ENCODE results near the gene HBB.

HBB gene

DNA sequence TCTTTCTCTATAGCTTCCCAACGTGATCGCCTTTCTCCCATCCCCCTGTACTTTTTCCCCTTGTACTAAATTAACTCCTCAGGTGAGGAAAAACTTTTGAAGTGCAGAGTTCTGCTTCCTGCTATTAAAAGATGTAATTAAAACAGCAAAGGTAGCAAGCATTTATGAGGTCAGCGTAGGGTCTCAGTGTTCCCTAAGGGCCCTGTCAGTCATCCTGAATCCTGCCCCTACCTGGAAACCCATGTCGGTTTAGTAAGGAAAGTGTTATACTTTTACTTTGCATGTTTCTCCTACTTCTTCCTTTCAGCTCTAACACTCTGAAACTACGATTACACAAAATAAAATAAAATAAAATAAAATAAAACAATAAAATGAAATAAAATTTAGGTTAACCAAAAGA lies 1.3 kb upstream of the HBB start:
- TF ChIP-seq, protein P1, sequence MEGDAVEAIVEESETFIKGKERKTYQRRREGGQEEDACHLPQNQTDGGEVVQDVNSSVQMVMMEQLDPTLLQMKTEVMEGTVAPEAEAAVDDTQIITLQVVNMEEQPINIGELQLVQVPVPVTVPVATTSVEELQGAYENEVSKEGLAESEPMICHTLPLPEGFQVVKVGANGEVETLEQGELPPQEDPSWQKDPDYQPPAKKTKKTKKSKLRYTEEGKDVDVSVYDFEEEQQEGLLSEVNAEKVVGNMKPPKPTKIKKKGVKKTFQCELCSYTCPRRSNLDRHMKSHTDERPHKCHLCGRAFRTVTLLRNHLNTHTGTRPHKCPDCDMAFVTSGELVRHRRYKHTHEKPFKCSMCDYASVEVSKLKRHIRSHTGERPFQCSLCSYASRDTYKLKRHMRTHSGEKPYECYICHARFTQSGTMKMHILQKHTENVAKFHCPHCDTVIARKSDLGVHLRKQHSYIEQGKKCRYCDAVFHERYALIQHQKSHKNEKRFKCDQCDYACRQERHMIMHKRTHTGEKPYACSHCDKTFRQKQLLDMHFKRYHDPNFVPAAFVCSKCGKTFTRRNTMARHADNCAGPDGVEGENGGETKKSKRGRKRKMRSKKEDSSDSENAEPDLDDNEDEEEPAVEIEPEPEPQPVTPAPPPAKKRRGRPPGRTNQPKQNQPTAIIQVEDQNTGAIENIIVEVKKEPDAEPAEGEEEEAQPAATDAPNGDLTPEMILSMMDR (IDR thresholded peaks at IDR 0.05; ENCODE audit: control insufficient read depth, insufficient read depth, low read depth, low read length, missing control alignments), result no peak
- DNase-seq (ENCODE audit: low read depth), result no peak
- no peak overlapping the region for H3K4me3 ChIP-seq (ENCODE audit: control insufficient read depth, low read depth, low read length)

DNA sequence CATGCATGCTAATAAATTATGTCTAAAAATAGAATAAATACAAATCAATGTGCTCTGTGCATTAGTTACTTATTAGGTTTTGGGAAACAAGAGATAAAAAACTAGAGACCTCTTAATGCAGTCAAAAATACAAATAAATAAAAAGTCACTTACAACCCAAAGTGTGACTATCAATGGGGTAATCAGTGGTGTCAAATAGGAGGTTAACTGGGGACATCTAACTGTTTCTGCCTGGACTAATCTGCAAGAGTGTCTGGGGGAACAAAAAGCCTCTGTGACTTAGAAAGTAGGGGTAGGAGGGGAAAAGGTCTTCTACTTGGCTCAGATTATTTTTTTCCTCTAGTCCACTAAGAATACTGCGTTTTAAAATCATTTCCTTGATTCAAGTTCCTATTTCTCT lies 810 bp upstream of the HBB start:
- TF ChIP-seq, protein P1 (IDR thresholded peaks at IDR 0.05; ENCODE audit: control insufficient read depth, insufficient read depth, low read depth, low read length, missing control alignments), result no peak
- DNase-seq (ENCODE audit: low read depth), result no peak
- no peak overlapping the region for H3K4me3 ChIP-seq (ENCODE audit: control insufficient read depth, low read depth, low read length)

DNA sequence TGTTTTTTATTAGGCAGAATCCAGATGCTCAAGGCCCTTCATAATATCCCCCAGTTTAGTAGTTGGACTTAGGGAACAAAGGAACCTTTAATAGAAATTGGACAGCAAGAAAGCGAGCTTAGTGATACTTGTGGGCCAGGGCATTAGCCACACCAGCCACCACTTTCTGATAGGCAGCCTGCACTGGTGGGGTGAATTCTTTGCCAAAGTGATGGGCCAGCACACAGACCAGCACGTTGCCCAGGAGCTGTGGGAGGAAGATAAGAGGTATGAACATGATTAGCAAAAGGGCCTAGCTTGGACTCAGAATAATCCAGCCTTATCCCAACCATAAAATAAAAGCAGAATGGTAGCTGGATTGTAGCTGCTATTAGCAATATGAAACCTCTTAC lies 1.4 kb downstream of the HBB start:
- TF ChIP-seq, protein P1 (IDR thresholded peaks at IDR 0.05; ENCODE audit: control insufficient read depth, insufficient read depth, low read depth, low read length, missing control alignments), result no peak
- no peak overlapping the region for H3K4me3 ChIP-seq (ENCODE audit: control insufficient read depth, low read depth, low read length)
- DNase-seq (ENCODE audit: low read depth), result no peak

DNA sequence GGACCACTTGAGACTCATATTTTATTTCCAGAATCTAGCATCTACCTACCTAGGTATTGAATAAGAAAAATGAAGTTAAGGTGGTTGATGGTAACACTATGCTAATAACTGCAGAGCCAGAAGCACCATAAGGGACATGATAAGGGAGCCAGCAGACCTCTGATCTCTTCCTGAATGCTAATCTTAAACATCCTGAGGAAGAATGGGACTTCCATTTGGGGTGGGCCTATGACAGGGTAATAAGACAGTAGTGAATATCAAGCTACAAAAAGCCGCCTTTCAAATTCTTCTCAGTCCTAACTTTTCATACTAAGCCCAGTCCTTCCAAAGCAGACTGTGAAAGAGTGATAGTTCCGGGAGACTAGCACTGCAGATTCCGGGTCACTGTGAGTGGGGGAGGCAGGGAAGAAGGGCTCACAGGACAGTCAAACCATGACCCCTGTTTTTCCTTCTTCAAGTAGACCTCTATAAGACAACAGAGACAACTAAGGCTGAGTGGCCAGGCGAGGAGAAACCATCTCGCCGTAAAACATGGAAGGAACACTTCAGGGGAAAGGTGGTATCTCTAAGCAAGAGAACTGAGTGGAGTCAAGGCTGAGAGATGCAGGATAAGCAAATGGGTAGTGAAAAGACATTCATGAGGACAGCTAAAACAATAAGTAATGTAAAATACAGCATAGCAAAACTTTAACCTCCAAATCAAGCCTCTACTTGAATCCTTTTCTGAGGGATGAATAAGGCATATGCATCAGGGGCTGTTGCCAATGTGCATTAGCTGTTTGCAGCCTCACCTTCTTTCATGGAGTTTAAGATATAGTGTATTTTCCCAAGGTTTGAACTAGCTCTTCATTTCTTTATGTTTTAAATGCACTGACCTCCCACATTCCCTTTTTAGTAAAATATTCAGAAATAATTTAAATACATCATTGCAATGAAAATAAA lies 2.1 kb downstream of the HBB start:
- TF ChIP-seq, protein P1 (IDR thresholded peaks at IDR 0.05; ENCODE audit: control insufficient read depth, insufficient read depth, low read depth, low read length, missing control alignments), result no peak

DNA sequence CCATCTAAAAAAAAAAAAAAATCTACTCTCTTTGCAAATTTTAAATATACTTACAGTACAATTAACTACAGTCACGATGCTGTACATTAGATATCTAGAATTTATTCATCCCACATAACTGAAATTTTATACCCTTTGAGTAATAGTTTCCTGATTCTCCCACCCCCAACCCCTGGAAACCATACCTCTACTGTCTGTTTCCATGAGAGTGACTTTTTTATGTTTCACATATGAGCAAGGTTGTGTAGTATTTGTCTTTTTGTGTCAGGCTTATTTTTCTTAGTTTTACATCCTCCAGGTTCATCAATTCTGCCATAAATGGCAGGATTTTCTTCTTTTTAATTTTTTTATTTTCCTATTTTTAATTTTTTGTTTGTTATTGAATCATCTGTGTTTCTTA lies 3.2 kb downstream of the HBB start:
- TF ChIP-seq, protein P1 (IDR thresholded peaks at IDR 0.05; ENCODE audit: control insufficient read depth, insufficient read depth, low read depth, low read length, missing control alignments), result no peak
- no peak overlapping the region for H3K4me3 ChIP-seq (ENCODE audit: control insufficient read depth, low read depth, low read length)
- no peak for DNase-seq (ENCODE audit: low read depth)

More for the DNA sequence above, 2.1 kb downstream of the HBB start:
- DNase-seq (ENCODE audit: low read depth), result no peak
- no peak overlapping the region for H3K4me3 ChIP-seq (ENCODE audit: control insufficient read depth, low read depth, low read length)

DNA sequence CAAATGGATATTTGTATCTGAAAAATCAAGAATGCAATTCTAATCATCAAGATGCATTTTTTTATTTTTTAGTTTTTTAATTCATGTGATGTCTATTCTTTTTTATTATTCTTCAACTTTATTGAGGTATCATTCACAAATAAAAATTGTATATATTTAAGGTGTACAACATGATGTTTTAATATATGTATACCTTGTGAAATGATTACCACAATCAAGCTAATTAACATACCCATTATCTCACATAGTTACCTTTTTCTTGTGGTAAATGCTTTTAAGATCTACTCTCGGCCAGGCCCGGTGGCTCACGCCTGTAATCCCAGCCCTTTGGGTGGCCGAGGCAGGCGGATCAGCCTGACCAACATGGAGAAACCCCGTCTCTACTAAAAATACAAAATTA lies 3.7 kb downstream of the HBB start:
- DNase-seq (ENCODE audit: low read depth), result no peak
- TF ChIP-seq, protein P1 (IDR thresholded peaks at IDR 0.05; ENCODE audit: control insufficient read depth, insufficient read depth, low read depth, low read length, missing control alignments), result no peak
- no peak overlapping the region for H3K4me3 ChIP-seq (ENCODE audit: control insufficient read depth, low read depth, low read length)
